Measurements from ENCODE around the gene HPCAL1.

HPCAL1 gene

DNA sequence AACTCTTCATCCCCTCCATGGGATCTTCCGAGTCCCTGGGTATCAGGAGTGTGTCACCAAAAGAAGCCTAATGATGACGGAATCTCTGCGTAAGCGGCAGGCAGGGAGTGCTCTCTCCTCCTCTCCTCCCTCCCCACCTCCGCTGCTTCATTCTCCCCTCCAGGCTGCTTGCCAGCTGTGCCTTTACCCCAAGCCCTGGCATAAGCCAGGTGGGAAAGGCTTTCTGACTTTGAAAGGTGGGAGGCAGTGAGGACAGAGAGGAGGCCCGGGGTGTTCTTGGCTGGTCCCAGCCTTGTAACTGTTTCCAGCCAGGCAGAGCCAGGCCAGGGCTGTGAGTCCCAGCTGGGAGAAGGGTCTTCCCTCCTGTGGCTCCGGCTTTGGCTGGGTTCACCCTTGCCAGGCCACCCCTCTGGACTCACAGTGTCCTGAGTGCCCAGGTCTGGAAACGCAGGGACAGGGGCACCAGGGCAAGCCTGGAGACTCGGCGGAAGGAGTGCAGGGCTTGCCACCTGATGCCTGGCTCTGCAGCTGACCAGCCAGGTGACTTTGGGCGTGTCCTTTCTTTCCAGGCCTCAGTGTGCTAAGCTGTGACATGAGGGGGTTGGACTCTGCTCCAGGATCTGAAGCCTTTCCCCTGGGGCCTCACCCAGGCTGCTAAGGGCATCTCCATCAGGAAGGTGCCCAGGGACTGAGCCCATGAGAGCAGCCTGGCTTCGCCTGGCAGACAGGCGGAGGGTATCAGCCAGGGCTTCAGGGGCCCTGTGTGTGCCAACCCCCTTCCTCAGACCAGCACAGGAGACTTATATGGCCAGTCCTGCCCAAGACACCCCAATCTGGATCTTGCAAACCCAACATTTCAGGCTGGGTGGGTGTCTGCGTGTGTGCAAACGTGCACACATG is 32.7 kb upstream of the HPCAL1 start:
- no peak for DNase-seq

DNA sequence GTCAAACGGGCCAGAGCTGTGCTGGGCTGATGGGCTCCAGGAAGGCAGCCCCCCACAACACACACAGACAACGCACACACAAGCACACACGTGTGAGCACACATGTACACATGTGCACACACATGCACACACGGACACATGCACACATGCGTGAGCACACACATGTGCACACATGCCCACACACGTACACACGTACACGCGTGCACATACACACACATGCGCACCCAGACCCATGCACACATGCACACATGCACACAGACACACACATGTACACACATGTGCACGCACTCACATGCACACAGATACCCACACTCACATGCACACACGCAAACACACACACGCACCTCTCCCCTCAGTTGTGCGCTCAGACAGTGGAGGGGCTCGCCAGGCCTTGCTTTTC is 31.2 kb upstream of the HPCAL1 start:
- DNase-seq: no peak

DNA sequence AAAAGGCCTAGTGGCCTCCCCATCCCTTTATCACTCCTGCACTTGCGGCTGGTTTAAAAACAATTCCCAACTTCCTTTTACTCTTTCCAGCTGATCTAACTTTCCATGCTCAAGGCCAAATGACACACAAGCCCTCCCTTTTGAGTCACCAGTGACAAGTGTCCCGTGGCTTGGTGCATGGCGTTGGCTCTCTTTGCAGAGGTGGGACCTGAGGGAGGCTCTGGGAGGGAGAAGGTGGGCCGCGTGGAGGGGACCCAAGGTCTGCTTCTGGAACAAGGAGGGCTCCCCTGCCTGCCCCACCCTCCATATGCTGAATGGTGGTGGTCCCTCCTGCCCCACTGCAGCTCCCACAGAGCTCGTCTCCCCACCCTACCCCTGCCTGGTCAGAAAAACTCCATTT is 30.8 kb upstream of the HPCAL1 start:
- DNase-seq: no peak

DNA sequence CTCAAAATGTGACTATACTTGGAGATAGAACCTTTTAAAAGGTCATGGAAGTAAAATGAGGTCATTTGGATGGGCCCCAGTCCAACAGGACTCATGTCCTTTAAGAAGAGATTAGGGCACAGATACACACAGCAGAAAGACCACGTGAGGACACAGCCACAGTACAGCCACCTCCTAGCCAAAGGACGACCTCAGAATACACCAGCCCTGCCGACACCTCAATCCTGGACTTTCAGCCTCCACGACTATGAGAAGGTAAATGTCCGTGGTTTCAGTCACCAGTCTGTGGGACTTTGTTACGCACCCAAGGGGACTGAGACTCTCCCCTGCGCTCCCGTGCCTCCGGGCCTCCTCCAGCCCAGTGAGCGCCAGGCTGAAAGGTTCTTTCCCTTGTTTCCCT is 30.2 kb upstream of the HPCAL1 start:
- DNase-seq: no peak

DNA sequence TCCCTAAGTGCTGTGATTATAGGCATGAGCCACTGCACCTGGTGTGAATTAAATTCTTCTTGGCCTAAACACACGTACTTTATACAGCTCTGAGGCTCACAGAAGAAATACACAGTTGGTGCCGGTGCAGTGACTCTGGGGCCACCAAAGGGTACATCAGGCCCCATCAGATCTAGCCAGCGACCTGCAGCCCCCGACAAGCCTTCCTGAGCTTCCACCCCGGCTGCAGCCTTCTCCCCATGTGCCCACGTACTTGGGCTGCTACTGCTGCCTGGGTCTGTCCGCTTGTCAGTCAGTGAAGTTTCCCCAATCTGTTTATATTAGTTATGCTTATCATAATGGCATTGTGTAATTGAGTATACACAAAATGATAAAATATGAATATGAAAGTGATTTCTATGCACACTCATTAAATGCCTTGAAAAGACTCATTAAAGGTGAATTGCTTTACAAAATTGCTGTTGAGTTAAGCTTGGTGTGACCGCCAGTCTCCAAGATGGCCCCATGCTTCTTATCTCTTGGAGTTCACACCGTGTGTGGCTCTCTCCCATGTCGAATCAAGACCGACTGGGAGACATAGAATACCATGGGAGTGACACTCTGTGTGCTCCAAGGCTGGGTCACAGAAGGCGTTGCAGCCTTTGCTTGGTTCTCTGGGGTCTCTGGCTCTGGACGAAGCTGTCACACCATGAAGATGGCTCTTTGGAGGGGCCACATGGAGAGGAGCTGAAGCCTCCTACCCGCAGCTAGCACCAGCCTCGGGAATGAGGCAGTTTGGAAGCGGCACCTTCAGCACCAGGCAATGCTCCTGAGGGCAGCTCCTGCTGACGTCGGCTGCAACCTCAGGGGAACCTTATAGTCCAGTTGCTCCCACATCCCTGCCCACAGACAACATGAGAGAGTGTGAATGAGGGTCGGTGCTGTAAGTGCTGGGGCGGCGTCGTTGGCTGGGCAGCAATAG is 29.2 kb upstream of the HPCAL1 start:
- DNase-seq: no peak

DNA sequence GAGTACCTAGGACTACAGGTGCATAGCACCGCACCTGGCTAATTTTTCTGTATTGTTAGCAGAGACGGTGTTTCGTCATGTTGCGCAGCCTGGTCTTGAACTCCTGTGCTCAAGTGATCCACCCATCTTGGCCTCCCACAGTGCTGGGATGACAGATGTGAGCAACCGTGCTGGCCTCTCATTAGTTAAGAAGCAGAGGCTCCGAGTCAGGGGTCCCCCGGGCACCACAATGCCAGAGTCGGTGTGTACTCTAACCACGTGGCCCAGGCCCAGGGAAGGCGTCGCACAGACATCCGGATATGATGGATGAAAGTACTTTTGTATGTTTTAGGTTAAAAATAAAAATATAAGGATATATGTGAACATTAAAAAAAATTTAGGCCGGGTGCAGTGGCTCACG is 28.3 kb upstream of the HPCAL1 start:
- DNase-seq: no peak

DNA sequence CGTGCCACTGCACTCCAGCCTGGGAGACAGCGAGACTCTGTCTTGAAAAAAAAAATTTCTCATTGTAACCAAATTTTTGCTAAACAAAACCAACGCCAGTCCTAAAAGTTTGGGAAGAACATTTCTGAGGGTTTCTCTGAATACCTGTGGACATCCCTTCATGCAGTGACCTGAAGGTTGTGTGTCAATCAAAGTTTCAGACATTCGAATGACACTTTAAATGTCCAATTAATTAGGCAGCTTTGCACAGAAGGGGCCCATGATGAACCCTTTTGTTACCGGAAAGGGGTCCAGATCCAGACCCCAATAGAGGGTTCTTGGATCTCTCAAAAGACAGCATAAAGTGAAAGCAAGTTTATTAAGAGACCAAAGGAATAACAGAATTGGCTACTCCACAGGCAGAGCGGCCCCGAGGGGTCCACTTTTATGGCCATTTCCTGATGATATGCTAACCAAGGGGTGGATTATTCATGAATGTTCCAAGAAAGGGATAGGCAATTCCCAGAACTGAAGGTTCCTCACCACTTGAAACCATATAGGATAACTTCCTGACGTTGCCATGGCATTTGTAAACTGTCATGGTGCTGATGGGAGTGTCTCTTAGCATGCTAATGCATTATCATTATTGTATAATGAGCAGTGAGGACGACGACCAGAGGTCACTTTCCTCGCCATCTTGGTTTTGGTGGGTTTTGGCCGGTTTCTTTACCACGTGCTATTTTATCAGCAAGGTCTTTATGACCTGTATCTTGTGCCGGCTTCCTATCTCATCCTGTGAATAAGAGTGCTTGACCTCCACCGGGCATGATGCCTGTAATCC is 27.5 kb upstream of the HPCAL1 start:
- DNase-seq: no peak

DNA sequence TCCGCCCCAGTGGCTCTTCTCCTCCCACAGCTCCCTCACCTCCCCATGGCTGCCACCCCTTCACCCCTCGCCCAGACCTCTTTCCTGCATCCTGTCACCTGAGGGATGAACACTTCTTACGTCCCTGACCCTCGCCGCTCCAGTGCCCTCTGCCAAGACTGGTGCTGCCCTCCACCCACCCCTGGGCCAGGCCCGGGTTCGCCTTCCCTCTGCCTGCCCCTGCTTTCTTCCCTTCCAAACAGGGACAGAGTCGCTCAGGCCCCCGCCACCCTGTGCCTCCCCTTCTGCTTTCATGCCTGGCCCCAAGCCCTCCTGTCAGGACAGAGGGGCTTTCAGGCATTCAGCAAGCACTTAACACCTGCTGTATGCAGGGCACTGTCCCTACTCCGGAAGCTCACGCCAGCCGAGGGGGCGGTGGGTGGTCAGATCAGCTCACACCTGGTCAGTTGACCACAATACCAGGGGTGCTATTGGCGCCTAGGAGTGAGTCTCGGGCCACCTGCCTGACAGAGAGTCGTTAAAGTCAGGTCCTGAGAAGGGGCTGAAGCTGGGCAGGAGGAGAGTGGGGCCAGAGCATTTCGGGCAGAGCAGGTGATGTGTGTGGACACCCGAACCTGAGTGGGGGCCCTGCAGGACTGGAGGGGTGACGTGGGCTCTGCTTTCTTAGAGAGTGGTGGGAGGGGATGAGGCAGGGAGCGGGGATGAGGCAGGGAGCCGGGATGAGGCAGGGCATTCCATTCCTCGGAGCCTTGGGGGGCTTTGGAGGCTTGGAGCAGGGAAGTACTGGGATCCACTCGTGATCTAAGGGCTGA is 26.0 kb upstream of the HPCAL1 start:
- DNase-seq: no peak

DNA sequence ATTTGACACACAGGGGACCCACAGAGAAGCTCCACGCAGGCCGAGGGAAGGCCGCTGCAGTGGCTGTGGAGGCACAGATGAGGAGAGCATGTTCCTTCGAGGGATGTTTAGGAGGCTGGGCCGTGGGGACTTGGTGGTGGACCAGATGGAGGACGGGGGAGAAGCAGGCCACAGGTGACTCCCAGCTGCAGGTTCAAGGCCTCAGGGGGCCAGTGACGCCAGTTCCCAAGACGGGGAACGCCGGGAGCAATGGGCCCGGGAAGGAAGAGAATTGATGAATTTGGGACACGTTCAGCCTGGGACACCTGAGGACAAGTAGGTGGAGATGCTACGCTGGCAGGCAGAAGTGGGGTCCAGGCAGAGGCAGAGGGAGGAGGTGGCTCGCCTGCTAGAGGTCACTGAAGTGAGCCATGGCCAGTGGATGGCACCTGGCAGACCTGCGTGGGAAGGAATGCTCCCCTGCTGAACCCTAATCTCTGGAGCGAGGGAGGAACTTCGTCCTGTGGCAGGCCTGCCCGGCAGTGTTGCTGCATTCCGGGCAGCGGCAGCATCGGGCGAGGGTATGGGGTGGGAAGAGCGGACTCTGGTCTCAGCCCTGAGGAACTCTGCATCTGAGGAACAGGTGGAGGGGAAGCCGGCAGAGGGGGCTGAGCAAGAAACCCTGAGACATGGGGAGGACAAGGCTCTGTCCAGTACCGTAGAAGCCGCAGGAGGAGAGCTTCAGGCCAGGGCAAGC is 25.2 kb upstream of the HPCAL1 start:
- no peak for DNase-seq

DNA sequence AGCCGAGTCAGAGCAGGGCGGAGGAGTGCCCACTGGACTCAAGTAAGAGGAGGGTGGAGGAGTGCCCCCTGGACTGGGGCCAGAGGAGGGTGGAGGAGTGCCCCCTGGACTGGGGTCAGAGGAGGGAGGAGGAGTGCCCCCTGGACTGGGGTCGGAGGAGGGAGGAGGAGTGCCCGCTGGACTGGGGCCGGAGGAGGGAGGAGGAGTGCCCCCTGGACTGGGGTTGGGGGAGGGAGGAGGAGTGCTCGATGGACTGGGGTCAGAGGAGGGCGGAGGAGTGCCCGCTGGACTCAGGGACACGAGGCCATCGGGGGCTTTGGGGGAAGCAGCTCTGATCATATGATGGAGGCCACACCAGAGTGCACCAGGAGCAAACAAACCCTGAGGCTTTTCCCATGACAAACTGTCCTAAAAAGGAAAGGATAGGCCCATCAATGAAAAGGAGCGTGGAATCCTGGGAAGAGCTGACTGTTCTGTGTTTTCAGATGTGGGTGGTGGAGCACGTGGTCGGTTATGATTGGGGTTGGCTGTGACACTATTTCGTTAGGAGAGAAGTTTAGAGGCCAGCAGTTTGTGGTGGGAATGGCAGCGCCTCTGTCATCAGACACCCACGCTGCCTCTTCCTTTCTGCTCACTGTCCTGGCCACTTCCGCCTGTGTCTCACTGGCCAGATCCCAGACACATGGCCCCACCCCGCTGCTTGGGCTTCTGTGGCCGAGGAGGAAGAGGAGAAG is 24.5 kb upstream of the HPCAL1 start:
- DNase-seq: no peak

DNA sequence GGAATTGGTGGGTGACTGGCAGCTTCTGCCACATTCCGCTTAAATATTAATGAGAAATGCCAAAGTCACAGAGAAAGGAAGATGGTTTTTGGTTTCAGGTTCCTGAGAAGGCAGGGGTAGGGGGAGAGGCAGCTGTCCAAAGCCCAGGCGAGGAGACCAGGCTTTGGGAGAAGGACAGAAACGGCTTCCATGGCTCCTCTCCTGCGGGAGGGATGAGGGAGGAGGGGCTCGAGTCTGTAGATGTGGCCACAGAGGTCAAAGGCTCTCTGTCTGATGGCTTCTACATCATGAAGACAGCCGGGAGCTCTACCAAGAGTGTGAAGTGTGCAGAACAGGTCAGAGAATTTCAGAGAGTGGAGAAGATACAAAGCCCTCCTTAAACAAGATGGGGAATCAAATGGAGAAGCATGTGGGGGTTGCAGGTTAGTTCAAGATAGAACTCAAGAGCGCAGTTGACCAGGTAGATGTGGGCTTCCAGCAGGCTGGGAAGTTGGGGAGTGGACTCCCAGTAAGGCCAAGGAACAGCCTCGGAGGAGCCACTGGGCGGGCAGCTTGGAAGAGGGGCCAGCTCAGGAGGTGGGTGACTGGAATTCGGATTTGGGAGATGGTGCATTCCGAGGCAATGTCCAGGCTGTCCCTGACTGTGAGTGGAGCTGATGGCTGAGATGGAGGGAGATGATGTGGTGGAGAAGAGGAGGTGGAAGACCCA is 23.8 kb upstream of the HPCAL1 start:
- DNase-seq: no peak

DNA sequence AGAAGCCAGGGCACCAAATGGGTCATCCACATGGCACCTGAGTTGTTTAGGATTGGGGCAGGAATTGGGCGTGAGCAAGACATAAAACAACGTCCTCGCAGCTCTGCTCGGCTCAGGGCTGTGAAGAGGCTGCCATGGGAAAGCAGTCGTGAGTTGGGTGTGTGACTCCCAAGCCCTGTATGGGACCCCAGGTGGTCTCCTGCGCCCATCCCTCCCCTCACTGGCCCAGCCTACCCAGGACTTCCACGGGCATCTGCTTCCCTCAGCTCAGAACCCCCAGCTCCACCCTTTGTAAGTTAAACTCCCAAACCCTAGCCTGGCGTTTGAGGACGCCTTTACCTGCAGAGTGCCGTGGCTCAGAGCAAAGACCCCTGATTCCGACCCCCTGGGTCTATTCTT is 23.2 kb upstream of the HPCAL1 start:
- DNase-seq: no peak

DNA sequence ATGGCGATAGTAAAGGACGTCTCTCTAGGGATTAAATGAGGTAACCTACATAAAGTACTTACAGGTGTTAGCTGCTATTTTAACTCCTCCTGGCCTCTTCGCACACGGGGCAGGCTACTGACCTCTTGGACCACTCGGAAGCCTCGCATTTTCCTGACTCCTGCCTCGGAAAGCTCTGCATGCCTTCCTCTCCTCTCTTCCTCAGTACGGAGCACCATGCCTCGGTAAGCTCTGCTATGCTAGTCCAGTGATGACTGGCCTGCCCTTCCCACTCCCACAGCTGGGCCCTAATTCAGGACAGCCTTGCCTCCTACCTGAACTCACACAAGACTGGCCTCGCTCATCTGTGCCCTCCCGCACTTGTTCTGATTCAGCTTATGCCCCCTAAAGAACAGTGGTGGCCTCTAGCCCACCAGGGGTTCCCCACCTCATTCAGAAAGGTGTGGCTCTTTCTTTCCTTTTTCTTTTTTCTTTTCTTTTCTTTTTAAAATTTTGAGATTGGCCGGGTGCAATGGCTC is 22.7 kb upstream of the HPCAL1 start:
- no peak for DNase-seq

DNA sequence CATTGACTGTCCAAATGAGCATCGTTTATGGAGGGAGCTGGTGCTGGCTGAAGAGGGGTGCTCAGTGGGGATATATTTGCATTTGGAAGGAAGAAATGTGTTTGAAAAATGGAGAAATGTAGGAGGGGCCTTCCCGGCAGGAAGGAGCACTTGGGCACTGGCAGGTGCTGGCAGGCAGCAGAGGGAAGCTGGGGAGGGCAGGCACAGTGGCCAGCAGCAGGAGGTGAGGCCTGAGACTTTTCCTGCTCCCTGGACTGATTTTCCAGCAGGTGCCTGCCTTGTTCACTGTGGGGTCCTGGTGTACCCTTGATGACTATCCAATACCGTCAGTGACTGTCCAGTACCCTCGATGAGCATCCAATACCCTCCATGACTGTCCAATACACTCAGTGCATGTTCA is 20.8 kb upstream of the HPCAL1 start:
- DNase-seq: no peak

DNA sequence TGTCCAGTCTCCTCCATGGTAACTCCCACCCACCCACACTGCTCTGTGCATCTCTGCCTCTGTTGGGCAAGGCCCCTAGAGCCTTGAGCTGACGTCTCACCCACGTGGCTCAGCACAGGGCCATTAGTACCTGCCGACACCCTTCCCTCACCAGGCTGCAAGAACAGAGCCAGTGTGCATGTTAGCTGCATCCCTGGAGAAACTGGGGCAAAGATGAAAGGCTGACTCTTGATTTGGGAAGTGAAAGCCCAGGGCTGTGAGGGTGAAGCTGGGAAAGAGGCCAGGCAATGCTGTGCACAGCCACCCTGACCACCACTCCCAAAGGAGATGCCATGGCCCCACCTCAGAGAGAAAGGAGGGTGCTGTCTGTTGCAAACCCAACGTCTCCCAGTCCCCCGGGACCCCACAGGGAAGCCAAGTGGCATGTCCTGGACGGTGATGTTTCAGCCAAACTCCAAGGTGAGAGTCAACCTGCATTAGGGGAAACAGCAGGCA is 20.0 kb upstream of the HPCAL1 start:
- DNase-seq: no peak

DNA sequence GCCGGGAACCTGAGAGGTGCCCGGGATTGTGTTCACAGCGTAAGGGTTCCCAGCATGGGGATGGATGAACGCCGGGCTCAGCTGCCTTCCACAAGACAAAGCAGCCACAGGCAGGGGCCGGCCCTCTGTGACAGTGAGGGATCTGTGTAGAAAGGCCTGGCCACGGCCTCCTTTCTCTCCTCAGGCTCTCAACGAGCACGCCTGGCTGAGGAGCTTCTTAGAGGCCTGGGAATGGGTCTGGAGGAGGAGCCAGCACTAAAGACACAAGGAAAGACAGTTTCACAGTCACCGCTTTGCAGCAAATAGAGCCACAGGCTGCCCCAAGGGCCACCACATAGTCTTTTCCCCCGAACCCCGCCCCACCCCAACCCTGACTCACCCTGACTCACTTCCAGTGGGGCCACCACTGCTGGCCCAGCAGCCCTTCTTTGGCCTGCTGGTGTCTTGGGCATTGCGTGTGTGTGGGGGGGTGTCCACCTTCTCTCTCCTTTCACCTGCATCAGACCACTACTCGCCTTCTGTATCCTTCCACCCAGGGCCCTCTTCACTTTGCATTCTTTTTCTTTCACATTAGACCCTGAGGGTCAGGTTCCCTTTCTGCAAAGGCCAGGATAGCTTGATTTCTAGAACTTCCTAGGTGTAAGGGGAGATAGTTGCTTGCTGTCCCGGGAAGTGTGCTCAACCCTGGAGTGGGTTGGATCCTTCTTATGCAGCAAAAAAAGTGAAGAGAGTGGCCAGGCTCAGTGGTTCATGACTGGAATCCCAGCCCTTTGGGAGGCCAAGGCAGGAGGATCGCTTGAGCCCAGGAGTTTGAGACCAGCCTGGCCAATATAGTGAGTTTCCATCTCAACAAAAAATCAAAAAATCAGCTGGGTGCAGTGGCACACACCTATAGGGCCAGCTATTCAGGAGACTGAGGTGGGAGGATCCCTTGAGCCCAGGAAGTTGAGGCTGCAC is 19.3 kb upstream of the HPCAL1 start:
- DNase-seq: peak; percentile 92 to 95

DNA sequence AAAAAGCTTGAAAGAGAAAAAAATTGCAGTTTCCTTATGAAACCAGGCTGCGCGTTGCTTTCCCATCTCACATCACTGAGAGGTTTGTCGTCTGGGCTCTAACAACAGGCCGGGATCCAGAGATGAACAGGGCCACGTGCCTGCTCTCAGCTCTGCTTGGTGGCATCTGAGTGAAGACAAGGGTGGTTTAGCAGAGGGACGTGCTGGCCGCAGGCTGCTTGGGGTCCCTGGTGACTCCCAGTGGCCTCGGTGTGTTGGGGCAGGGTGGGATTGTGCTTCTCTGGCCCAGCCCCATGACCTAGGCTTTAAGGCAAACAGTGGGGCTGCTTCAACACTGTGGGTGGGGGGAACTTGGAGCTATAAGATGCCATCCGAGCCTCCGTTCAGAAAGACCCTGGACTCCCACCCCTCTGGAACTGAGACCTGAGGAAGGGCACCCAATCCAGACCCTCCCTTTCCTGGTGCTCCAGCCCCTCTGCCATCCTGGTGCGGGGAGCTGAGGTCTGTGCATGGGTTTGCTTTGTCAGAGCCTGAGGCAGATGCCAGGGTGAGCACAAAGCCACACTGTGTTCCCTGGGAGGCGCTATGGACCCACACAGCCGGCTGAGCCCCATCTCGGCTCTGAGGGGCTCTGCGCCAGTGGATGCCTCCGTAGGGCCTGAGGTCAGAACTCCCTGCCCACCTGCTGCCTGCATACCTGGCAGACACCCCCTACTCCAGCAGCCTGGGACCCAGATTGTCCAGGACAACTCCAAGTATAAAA is 18.4 kb upstream of the HPCAL1 start:
- DNase-seq: no peak

DNA sequence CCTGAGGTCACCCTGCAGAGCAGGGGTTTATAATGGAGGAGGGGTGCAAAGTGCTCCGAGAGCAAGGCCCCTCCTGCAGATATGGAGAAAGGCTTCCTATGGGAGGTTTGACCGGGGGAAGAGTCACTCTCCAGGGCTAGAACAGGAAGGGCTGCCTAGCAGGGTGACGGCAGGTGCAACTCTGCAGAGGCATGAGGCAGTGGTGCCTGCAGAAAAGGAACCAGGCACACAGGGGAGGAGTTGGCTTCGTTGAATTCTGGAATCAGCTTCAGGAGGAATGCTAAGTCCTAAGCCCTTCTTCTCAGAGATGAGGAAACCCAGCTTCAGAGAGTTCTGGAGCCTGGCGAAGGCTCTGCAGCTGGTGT is 17.5 kb upstream of the HPCAL1 start:
- DNase-seq: no peak
